Activated CD8-positive, alpha-beta memory T cell treated with anti-CD3 and anti-CD28 coated beads, Interleukin-2, amount 50 U/mL, for 24 hours (primary cell): ENCODE measurements around the gene ENGASE.

Experiments
- DNase-seq: peaks from one replicate; pipeline ENCODE4 v3.0.0-alpha.2; 2020; ENCODE audit errors: extremely low read depth

Gene ENGASE

GRCh38 chr17:79039886-79040285 lies 34.7 kb upstream of the ENGASE start:
- no peak for DNase-seq

DNA sequence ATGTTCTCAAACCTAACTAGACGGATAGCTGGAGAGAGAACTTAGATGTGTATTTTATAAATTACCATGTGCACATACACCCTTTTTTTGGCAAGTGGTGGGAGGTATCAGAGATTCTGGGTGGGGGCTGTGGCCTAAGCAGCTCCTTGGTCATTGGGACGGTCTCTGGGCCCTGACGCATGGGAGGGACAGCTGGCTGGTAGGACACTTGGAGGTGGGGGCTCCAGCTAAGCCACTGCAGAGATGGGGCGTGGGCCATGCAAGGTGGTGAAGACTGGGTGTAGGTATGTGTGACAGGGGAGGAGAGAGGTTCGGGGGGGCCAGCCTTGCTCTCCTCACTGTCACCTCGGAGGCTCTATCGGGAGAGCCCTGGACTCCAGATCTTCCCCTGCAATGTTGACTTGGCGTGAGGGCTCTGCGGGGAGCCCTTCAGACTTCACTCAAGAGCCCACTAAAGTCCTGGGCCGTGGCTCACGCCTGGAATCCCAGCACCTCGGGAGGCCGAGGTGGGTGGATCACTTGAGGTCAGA lies 33.5 kb upstream of the ENGASE start:
- DNase-seq, result no peak

GRCh38 chr17:79041723-79042420 lies 32.8 kb upstream of the ENGASE start:
- no peak for DNase-seq

DNA sequence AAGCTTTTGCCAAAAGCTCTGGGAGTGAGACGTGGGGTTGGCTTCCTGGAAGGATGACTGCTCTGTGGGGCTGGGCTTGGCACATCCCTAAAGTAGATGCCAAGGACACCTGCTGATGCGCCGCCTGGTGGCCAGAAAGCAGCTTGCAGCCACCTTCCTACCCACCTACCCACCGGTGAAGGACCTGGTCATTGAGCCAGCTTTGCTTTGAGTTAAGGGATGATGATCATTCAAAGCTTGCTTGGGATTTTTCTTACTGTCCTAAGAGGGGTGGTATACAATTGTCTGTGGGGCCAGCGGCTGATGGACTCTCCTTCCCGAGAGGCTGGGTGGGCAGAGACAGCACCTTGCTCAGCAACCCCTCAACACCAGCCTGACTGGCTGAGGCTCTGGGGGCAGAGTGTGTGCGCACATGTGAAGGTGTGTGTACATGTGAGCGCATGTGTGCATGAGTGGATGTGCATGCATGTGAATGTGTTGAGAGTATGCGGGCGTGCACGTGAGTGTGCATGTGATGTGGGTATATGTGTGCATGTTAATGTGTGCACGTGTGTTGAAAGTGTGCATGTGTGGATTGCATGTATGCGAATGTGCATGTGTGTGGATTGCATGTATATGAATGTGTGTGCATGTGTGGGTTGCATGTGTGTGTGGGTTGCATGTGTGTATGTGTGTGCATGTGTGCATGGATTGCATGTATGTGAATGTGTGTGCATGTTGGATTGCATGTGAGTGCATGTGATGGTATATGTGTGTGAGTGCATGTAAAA lies 32.0 kb upstream of the ENGASE start:
- peak; percentile 33 for DNase-seq

DNA sequence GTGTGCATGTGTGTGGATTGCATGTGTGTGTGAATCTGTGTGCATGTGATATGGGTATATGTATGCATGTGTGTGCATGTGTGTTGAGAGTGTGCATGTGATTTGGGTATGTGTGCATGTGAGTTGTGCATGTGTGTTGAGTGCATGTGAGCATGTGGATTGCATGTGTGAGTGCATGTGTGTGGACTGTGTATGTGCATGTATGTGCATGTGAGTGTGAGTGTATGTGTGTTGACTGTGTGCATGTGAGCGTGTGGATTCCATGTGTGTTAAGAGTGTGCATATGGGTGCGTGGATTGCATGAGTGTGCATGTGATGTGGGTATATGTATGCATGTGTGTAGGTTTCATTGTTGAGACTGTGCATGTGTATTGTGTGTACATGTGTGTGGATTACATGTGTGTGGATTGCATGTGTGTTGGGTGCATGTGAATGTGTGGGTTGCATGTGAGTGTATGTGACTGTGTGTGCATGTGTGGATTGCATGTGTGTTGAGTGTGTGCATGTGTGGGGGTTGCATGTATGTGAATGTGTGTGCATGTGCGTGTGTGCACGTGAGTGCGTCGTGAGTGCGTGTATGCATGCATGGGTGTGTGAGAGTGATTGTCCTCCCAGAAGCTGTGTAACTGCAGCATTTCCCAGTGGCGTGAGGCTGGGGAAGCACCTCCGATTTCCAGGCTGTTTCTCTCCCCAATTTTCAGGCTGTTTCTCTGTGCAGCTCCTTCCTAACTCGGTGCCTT lies 31.3 kb upstream of the ENGASE start:
- no peak for DNase-seq

DNA sequence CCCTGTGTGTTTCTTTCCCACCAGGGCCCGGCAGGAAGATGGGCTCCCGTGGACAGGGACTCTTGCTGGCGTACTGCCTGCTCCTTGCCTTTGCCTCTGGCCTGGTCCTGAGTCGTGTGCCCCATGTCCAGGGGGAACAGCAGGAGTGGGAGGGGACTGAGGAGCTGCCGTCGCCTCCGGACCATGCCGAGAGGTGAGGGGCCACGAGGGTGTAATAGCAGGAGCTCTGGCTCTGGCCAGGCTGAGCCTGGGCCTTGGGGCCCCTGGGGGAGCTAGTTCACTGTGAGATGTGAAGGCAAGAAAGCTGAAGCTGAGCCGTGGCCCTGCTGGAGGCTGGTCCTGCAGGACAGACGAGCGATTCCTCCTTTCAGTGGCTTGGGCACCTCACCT lies 30.7 kb upstream of the ENGASE start:
- no peak for DNase-seq

DNA sequence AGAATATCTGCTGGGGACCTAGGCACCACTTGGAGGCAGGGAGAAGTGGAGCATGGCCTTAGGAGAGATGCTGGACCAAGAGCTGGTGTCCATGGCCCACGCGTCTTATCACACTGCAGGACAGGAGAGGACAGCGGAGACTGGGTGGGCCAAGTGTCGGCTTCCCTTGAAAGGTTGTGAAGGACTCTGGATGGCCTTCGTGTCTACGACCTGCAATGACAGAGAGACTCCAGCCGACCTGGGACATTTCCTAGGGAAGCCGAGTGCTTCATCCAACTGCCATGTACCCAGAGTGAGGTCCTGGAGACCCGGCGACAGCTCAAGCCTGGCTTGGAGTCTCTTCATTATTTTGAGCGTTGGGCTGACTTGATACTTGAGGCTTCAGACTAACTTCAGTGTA lies 30.2 kb upstream of the ENGASE start:
- DNase-seq, result no peak

DNA sequence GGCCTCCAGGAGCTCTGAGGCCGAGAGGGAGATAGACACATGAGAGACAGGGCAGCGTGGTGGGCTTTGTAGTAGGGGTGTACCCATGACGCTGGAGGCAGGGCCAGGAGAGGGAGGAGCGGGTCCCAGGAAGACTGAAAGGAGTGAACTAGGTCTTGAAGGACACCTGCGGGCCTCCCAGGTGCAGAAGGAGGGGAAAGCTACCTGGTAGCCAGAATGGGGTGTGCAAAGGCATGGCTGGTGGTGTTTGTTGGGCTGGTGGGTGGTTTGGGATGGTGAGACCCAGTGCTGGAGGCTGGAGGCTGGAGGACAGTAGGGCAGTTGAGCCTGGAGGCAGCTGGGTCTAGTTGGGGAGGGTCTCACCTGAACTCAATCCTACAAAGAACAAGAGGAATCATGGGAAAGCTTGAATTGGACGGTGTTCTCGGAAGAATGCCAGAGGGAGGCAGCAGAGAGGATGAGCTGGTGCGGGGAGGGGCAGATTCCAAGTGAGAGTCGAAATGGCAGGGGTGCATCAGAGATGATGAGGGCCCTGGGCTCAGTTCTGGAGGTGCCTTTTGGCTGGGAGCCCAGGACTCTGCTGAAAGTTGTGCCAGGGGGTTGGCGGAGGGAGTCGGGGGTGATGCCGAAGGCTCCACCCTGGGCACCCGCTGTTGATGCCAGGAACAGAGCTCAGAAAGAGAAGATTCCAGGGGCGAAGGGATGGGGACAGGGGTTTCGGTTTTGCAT lies 29.5 kb upstream of the ENGASE start:
- DNase-seq, result no peak

GRCh38 chr17:79045842-79046196 lies 28.8 kb upstream of the ENGASE start:
- no peak for DNase-seq

- no peak for DNase-seq
These were observed 28.3 kb upstream of the ENGASE start for GRCh38 chr17:79046197-79046915.

- no peak for DNase-seq
These were observed 27.7 kb upstream of the ENGASE start for GRCh38 chr17:79046916-79047280.

DNA sequence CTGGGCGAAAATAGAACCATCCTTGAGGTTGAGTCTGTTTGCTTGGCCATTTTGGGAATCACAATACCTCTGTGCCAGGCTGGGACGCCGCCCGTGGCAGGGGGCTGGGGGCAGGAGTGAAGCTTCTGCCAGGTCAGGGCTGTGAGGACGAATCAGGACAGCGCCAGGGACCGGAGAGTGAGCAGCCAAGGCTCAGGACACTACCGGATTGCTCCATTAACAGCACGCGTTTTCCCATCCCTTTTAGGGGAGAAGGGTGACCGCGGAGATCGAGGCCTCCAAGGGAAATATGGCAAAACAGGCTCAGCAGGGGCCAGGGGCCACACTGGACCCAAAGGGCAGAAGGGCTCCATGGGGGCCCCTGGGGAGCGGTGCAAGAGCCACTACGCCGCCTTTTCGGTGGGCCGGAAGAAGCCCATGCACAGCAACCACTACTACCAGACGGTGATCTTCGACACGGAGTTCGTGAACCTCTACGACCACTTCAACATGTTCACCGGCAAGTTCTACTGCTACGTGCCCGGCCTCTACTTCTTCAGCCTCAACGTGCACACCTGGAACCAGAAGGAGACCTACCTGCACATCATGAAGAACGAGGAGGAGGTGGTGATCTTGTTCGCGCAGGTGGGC lies 27.2 kb upstream of the ENGASE start:
- no peak for DNase-seq

DNA sequence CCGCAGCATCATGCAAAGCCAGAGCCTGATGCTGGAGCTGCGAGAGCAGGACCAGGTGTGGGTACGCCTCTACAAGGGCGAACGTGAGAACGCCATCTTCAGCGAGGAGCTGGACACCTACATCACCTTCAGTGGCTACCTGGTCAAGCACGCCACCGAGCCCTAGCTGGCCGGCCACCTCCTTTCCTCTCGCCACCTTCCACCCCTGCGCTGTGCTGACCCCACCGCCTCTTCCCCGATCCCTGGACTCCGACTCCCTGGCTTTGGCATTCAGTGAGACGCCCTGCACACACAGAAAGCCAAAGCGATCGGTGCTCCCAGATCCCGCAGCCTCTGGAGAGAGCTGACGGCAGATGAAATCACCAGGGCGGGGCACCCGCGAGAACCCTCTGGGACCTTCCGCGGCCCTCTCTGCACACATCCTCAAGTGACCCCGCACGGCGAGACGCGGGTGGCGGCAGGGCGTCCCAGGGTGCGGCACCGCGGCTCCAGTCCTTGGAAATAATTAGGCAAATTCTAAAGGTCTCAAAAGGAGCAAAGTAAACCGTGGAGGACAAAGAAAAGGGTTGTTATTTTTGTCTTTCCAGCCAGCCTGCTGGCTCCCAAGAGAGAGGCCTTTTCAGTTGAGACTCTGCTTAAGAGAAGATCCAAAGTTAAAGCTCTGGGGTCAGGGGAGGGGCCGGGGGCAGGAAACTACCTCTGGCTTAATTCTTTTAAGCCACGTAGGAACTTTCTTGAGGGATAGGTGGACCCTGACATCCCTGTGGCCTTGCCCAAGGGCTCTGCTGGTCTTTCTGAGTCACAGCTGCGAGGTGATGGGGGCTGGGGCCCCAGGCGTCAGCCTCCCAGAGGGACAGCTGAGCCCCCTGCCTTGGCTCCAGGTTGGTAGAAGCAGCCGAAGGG lies 26.4 kb upstream of the ENGASE start:
- no peak for DNase-seq

- no peak for DNase-seq
These were observed 25.5 kb upstream of the ENGASE start for GRCh38 chr17:79048826-79049755.

DNA sequence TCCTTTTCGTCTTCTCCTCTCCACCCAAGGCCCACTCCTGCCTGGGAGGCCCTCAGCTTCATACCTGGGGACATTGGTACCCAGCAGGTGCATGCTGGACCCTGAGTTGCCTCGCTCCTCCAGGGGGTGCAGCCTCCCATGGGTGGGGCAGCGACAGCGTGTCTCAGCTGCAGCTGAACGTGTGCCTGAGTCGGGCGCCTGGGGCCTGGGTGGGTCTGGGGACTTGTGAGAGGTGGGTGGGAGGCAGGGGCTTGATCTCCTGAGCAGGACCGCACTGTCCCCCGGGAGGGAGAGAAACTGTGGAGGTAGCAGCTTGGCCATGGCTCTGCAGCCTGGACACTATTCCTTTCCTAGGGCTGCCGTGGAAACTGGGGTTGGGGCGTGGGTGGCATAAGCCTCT lies 24.8 kb upstream of the ENGASE start:
- DNase-seq, result no peak

- no peak for DNase-seq
These were observed 24.1 kb upstream of the ENGASE start for GRCh38 chr17:79050551-79050950.

DNA sequence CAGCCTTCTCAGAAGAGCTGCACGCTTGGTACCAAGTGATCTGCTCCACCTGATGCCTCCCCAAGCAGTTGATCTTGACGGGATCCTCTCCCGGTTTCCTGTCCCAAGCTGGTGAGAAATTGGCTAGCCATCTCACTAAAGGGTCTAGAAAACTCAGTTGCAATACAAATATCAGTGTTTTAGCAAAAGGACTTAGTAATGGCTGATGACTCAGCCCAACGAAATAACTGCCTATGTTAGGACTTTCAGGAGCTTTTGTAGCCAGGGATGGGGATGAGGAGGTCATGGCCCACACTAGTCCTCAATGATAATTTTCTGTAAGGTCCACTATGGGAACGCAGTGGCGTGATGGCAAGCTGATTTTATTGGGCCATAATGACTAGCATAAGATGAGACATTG lies 23.3 kb upstream of the ENGASE start:
- no peak for DNase-seq

DNA sequence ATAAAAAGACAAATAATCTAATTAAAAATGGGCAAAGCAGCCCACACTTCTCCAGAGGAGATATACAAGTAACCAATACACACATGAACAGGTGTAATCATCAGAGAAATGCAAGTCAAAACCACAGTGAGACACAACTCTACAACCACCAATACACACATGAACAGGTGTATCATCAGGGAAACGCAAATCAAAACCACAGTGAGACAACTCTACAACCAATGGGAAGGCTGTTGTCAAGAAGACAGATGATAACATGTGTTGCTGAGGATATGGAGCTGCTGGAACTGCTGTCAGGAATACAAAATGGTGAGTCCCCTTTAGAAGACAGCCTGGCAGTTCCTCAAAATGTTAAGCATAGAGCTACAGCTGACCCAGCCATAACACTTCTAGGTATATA lies 22.5 kb upstream of the ENGASE start:
- DNase-seq, result no peak
